ENCODE measurements around the gene RASL11B.

RASL11B gene

GRCh38 chr4:52877036-52877435 is 14.9 kb downstream of the RASL11B start:
- DNase-seq: no peak

DNA sequence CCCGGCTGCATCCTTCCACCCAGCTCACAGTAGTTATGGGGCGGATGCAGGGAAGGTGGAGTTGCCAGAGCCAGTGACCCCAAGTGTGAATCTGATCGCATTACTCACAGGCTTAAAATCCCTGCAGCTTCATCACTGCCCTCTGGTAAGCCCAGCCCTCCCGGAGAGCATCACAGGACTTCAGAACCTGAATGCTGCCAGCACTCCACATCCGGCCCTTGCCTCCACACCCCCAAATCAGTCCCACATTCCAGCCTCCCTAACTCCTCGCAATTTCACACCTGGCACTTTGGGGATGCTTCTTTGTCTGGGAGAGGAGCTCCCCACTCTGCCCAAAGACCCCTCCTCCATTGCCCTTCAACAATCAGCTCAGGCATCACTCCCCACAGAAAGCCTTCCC is 15.6 kb downstream of the RASL11B start:
- no peak for DNase-seq

GRCh38 chr4:52879471-52879870 is 17.4 kb downstream of the RASL11B start:
- no peak for DNase-seq

GRCh38 chr4:52880994-52881393 is 18.9 kb downstream of the RASL11B start:
- no peak for DNase-seq

DNA sequence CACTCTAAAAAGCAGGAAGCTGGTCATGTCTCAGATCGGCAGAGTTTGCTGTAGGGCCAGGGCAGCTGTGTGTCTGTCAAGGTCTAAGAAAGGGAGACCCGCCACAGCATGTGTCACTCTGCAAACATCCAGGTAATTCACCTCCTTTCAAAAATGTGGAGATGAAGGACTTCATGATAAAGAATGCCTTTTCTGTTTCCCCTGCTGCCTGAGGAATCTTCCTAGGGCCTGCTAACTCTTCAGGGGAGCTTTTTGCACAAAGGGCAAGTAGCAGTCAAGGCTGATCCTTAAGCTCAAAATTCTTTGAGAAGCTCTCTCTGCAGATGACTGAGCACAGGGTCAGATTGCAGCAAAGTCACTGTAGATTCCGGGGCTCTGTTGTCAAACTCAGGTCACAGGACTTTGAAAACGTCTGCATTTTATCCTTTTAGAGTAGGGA is 21.1 kb downstream of the RASL11B start:
- DNase-seq: no peak

DNA sequence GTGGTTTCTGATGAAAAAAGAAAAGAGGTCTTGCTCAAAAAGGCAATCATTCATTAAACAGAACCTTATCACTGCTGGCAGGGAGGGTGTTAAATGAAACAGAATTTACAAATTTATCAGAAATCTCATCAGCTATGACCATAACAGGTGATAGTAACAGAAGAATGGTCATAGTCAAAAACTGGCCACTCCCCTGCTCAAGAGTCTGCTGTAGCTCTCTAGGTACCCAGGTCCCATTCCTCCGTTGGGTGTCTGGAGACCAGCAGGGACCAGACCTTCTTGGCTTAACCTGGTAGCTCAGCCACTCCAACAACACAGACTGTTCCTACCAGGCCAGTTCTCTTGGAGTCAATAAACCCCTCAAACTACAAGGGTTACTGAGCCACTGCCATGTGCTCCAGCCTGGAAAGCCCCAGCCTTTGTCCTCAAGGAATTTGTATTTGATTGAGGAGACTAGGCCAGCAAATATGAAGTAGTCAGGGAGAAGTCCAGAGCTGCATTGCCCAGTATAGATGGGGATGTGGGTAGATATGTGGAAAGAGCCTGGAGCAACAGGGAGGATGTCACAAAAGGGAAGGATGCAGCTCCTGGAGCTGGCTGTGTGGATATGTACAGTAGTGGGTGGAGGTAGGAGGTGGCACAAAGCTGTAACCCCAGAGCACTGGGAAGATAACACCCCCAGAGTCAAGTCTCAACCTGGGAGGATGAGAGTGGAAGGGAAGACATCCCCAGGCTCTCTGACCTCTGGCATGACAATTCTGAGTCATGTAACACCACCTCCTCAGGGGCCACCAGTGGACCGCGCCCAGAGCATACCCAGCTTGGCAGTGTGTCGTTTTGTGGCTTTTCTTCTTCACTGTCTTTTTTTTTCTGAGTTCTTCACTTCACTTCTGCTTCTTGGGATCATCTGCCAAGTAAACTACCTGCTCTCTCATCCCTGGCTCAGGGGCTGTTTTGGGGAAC is 21.9 kb downstream of the RASL11B start:
- DNase-seq: no peak

- no peak for DNase-seq
These were observed 22.9 kb downstream of the RASL11B start for GRCh38 chr4:52884994-52885393.

DNA sequence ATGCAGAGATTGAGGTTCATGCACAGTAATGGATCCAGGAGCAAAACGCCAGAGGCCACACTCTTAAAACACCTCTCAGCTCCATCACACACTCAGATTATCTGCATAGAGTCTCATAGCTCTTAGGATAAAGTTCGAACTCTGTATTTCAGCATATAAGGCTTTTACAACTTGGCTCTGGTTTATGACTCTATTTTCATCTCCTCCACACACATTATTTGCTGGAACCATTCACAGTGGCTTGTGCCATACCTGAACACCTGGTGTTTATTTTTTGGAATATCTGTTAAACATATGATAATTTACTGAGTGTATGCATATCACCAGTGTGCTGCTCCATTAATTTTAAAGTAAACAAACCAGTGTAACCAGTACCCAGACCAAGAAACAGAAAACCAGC is 27.2 kb downstream of the RASL11B start:
- DNase-seq: no peak

DNA sequence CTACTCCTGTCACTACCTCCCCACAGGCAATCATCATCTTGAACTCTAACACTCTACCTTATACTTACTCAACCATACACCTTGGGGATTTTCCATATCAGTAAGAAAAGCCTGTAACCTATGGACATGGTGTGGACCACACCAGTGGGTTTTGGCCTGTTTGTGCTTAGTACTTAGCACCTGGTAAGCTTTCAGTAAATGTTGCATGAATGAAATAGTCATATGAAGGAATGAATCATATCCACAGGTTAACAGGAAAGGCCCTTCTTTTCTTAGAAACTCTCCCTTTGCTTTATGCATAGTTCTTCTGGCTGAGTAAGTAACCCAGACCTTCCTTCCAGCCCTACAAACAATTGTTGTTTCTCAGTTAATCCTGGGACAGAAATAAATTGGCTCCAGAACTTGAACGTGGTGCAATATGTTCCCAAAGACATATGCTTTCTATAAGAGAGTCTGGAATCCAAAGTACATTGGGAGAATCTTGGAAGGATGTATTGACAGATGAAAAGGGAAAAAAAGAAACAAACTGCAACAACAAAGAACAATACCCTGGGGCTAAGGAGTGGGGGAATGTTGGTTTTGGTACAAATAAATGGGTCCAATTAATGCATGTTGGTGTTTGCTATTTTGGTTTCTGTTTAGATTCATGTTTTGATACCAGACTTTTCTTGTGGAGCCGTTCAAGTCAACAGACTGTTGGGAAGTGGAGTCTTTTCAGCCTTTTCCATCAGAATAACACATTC is 27.8 kb downstream of the RASL11B start:
- DNase-seq: no peak

DNA sequence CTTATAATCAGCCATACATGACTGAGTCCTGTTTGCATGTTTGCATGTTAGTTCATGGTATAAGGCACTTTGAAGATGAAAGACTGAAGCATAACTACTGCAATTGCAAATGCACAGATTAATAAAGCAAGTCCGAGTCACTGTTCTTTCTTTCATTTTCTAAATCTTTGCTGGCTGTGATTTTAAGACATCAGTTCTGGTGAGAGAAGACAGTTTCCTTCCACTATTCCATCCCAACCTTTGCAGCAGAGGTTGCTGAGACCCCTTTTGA is 28.3 kb downstream of the RASL11B start:
- DNase-seq: no peak

- no peak for DNase-seq
These were observed 29.6 kb downstream of the RASL11B start for GRCh38 chr4:52891743-52892142.

GRCh38 chr4:52892880-52893279 is 30.8 kb downstream of the RASL11B start:
- no peak for DNase-seq

GRCh38 chr4:52894443-52894842 is 32.3 kb downstream of the RASL11B start:
- DNase-seq: no peak

- no peak for DNase-seq
These were observed 41.2 kb downstream of the RASL11B start for GRCh38 chr4:52903273-52903672.

- no peak for DNase-seq
These were observed 42.3 kb downstream of the RASL11B start for GRCh38 chr4:52904421-52904820.

- no peak for DNase-seq
These were observed 45.4 kb downstream of the RASL11B start for GRCh38 chr4:52907510-52907909.

- DNase-seq: no peak
These were observed 48.0 kb downstream of the RASL11B start for GRCh38 chr4:52910115-52910514.

GRCh38 chr4:52911684-52912294 is 49.7 kb downstream of the RASL11B start:
- peak; percentile 61 for DNase-seq

DNA sequence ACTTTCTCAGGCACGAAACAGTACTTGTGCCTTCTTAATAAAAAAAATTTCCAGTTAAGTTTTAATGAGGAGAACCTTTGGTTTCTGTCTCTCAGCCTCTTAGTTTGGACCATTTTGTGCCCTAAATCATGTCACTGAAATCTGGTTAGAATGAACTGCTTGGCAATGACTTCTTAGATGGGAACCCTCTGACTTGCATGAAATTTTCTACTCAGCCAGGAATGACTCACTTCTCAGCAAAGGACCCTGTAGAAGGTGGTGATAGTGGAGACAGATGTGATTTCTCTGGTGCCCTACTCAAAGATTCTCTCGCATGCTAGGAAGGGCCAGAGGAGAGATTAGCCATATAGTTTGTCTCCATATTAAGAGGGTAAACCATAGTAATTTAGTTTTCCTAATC is 50.5 kb downstream of the RASL11B start:
- no peak for DNase-seq

- DNase-seq: no peak
These were observed 52.0 kb downstream of the RASL11B start for GRCh38 chr4:52914051-52914605.

DNA sequence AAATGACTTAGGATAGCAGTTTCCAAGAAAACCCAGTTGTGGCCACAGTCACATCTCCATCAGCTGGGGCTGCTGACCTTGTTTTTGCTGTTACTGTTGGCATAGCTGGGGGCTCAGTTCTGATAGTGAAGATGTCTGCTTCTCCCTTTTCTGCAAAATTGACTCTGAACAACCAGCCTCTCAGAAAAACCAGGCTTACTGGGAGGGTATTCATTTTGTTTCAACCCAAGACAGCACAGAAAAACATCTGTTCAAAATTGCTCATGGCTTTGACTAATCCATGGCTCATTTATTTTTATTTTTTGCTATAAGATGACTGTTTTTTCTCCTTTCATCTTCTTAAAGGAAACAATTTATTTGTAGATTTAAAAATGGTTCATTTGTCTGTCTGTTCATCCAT is 53.1 kb downstream of the RASL11B start:
- no peak for DNase-seq

DNA sequence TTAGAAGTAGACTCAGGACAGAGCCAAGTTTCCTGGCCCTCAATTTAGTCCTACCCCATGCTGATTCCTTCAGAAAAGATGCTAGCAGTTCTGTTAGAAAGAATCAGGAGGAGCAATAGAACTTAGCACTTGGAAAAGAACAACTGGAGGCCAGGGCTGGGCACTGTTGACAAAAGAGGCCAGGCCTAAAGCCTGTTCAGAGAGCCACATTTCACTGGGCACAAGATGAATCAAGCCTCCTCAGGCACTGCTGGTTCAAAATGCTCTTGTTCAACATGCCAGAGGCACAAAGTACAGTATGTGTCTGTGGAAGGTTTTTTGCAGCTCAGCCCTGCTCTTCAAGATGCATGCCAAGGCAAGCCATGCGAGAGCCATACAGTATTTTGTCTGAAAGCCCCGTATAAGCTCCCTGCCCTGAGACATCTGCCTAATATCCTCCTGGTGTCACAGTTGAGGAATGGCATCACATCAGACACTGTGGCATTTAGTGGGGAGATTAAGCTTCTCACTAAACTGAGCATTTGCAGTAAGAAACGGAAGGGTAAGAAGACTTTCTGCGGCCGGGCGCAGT is 53.7 kb downstream of the RASL11B start:
- DNase-seq: no peak
